Measurements from ENCODE around the gene NR4A1.
A peak's percentile ranks its signal among the peaks of the same experiment; 100 is the strongest.

The NR4A1 gene

GRCh38 chr12:52066346-52067080 is 15.3 kb downstream of the NR4A1 start:
- H3K27ac ChIP-seq (ENCODE audit: low read length), result no peak overlapping the region

GRCh38 chr12:52067081-52067374 is 15.8 kb downstream of the NR4A1 start:
- Histone ChIP-seq H3F3A (ENCODE audit: insufficient read depth, low read length) (peaks cover 3% of the 10 kb centered on the region; the same call in 1 of the 2 replicates), H2AFZ (ENCODE audit: low read length) (0 out of 2 replicates have a peak overlapping the region, but pooled peaks have one; percentile 55), H3K9me3 (replicated peaks; ENCODE audit: insufficient read depth, low read length) (no peaks in the 10 kb centered on the region), H3K27ac (ENCODE audit: low read length) (no peak overlapping the region), H3K4me2 (ENCODE audit: low read depth, low read length) (peak overlapping the region; percentile 58), H3K36me3 (replicated peaks; ENCODE audit: insufficient read depth, low read length) (peaks cover 2% of the 10 kb centered on the region; the same call in 1 of the 2 replicates), H4K20me1 (ENCODE audit: insufficient read depth, low read length) (no peaks in the 10 kb centered on the region), H3K27me3 (replicated peaks; ENCODE audit: insufficient read depth, low read length) (peaks cover 6% of the 10 kb centered on the region), H3K4me1 (ENCODE audit: low read length) (peaks cover 15% of the 10 kb centered on the region), H3K9ac (ENCODE audit: low read length) (peak overlapping the region; percentile 10; the same call in 1 of the 2 replicates), H3K79me2 (ENCODE audit: low read length) (peaks cover 23% of the 10 kb centered on the region), H3K4me3 (ENCODE audit: low read length) (no peak overlapping the region), H3K9me2 (replicated peaks; ENCODE audit: insufficient read depth, low read length) (no peaks in the 10 kb centered on the region)
- DNase-seq, result no peak
- TF ChIP-seq EZH2phosphoT487 (IDR thresholded peaks at IDR 0.05; ENCODE audit: low read length) (no peak), CTCF (IDR thresholded peaks at IDR 0.05; ENCODE audit: low read length) (no peak), EZH2 (optimal IDR thresholded peaks at IDR 0.05; ENCODE audit: low read depth, low read length) (no peak)

More at GRCh38 chr12:52066346-52067080, 15.3 kb downstream of the NR4A1 start:
- peaks cover 3% of the 10 kb centered on the region; the same call in 1 of the 2 replicates for H3F3A ChIP-seq (ENCODE audit: insufficient read depth, low read length)
- no peak for DNase-seq
- peak overlapping the region; percentile 58; the same call in 1 of the 2 replicates for H3K4me2 ChIP-seq (ENCODE audit: low read depth, low read length)
- H4K20me1 ChIP-seq (ENCODE audit: insufficient read depth, low read length), result no peaks in the 10 kb centered on the region
- no peaks in the 10 kb centered on the region for H3K36me3 ChIP-seq (replicated peaks; ENCODE audit: insufficient read depth, low read length)
- TF ChIP-seq EZH2phosphoT487 (IDR thresholded peaks at IDR 0.05; ENCODE audit: low read length), result no peak
- no peak for TF ChIP-seq EZH2 (optimal IDR thresholded peaks at IDR 0.05; ENCODE audit: low read depth, low read length)
- TF ChIP-seq CTCF (IDR thresholded peaks at IDR 0.05; ENCODE audit: low read length), result no peak
- H3K9ac ChIP-seq (ENCODE audit: low read length), result no peak overlapping the region
- no peak overlapping the region for H3K4me3 ChIP-seq (ENCODE audit: low read length)
- H3K4me1 ChIP-seq (ENCODE audit: low read length), result peaks cover 13% of the 10 kb centered on the region
- no peaks in the 10 kb centered on the region for H3K9me2 ChIP-seq (replicated peaks; ENCODE audit: insufficient read depth, low read length)
- 0 out of 2 replicates have a peak overlapping the region, but pooled peaks have one; percentile 55 for H2AFZ ChIP-seq (ENCODE audit: low read length)
- H3K79me2 ChIP-seq (ENCODE audit: low read length), result peaks cover 18% of the 10 kb centered on the region
- no peaks in the 10 kb centered on the region for H3K9me3 ChIP-seq (replicated peaks; ENCODE audit: insufficient read depth, low read length)
- peaks cover 6% of the 10 kb centered on the region for H3K27me3 ChIP-seq (replicated peaks; ENCODE audit: insufficient read depth, low read length)

- TF ChIP-seq CTCF (IDR thresholded peaks at IDR 0.05; ENCODE audit: low read length) (peak; percentile 91), EZH2phosphoT487 (IDR thresholded peaks at IDR 0.05; ENCODE audit: low read length) (no peak)
- H3F3A ChIP-seq (ENCODE audit: insufficient read depth, low read length), result peaks cover 3% of the 10 kb centered on the region; the same call in 1 of the 2 replicates
- H4K20me1 ChIP-seq (ENCODE audit: insufficient read depth, low read length), result no peaks in the 10 kb centered on the region
- peak within 1 kb of the TSS; percentile 85 for H3K9ac ChIP-seq (ENCODE audit: low read length)
- H3K27me3 ChIP-seq (replicated peaks; ENCODE audit: insufficient read depth, low read length), result peaks cover 6% of the 10 kb centered on the region
- peak; percentile 95 for DNase-seq
- H3K36me3 ChIP-seq (replicated peaks; ENCODE audit: insufficient read depth, low read length), result peaks cover 4% of the 10 kb centered on the region; the same call in 1 of the 2 replicates
- peak within 1 kb of the TSS; percentile 70 for H2AFZ ChIP-seq (ENCODE audit: low read length)
- H3K9me3 ChIP-seq (replicated peaks; ENCODE audit: insufficient read depth, low read length), result no peaks in the 10 kb centered on the region
- peak within 1 kb of the TSS; percentile 67 for H3K4me2 ChIP-seq (ENCODE audit: low read depth, low read length)
- H3K79me2 ChIP-seq (ENCODE audit: low read length), result peaks cover 46% of the 10 kb centered on the region
- peak within 1 kb of the TSS; percentile 64; the same call in 1 of the 2 replicates for H3K27ac ChIP-seq (ENCODE audit: low read length)
- H3K4me1 ChIP-seq (ENCODE audit: low read length), result peaks cover 18% of the 10 kb centered on the region
- H3K4me3 ChIP-seq (ENCODE audit: low read length), result peak within 1 kb of the TSS; percentile 90
- no peaks in the 10 kb centered on the region for H3K9me2 ChIP-seq (replicated peaks; ENCODE audit: insufficient read depth, low read length)
Measured at GRCh38 chr12:52069327-52070184, 18.3 kb downstream of the NR4A1 start, which contains the start of gene ATG101. Gene ATG101, plus strand, starts transcription at chr12:52069978. Its CDS starts 3,673 bp downstream, at chr12:52073651.
